GM18907 (cell line): ENCODE data around the gene CAMK1G.

Experiments used
- ATAC-seq: cut with Tn5 transposase; IDR thresholded peaks from one replicate; pipeline ENCODE4 v1.9.1; 2021; ENCODE audit warnings: mild to moderate bottlenecking, moderate library complexity; ENCODE audit not compliant: unreplicated experiment

CAMK1G gene

GRCh38 chr1:209564849-209565248 is 18.7 kb upstream of the CAMK1G start:
- no peak for ATAC-seq

DNA sequence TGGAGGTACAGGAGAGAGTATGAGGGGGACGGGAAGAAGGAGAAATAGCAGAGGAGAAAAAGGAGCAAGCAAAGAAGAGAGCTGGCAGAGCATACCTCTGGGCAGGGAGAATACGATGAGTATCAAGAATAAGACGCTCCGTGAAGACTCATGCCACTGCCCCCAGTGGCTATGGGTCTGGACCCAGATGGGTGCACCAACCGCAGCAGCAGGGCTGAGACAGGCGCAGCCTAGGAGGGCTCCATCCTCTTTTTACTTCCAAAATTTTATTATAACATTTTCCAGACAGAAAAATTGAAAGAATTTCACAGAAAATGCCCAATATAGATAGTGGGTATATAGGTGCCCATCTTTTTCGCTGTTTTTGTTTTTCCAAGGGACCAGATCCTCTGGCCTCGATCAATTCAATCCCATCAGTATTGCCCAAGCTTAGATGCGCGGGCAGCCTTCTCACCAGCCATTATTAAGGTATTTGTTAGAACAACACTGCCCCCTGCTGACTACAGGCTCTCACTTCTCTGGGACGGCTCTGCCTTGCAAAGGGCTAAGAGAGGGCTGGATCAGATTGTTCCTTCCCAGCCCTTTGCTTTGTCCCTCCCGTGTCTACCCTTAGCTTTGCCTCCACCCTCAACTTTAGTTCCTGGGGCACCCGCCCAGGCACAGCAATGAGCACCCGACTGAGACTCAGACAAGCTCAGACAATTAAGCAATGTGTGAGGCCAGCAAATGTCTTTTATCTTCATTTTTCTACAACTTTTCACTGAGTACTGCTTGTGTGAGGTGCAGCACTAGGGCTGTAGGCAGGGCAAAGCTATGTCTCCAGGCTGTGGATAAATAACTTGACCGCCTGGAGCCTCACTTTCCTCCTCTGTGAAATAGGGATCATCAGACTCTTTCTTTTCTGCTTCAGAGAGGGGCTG is 17.5 kb upstream of the CAMK1G start:
- ATAC-seq = peak; percentile 90

GRCh38 chr1:209567698-209568175 is 15.8 kb upstream of the CAMK1G start:
- ATAC-seq = no peak

- ATAC-seq = no peak
These were observed 13.9 kb upstream of the CAMK1G start for GRCh38 chr1:209569455-209570207.

DNA sequence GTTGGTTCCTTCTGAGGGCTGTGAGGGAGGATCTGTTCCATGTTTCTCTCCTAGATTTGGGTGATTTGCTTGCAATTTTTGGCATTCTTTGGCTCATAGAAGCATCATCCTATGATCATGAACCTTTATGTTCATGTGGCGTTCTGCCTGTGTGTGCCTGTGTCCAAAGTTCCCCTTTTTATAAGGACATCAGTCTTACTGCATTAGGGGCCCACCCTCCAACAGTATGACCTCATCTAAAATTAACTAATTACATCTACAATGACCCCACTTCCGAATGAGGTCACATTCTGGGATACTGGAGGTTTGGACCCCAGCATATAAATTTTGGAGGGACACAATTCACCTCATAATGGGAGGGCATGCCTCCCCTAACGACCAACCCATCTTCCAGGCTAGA is 12.8 kb upstream of the CAMK1G start:
- ATAC-seq = no peak

DNA sequence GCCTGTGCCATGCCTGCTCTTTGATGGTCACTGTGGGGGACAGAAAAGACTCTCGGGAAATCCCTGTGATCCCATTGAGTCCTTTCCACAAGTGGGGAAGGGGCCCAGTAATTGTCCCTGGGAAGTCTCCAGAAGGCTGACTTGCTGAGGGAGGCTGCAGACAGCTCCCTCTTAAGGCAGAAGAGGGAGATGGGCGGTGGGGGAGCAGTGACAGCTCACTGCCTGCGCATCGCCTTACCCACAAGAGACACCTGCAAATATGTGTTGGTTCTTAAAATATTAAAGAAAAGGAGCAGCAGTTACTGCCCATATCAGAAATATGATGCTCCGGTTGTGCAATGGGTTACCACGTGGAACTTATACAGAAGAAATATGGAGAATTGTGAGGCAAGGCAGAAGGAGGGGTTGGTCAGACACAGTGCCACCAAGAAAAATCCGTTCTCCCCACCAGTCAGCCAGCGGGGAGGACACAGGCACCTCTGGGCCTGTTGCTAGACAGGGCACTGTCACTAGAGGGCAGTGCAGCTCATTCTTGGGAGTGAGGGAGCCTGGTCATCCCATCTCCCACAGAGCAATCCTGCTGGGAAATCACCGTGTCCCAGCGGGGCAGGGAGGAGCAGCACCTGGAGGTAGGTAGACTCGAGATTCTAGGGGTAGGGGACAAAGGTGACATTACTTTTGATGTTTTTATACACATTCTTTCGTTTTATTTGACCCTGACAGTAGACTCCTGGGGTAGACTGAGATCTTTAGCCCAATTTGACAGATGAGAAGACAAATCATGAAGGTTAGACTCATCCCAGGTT is 6.9 kb upstream of the CAMK1G start:
- ATAC-seq = peak; percentile 84

GRCh38 chr1:209577346-209577745 is 6.2 kb upstream of the CAMK1G start:
- ATAC-seq = no peak

DNA sequence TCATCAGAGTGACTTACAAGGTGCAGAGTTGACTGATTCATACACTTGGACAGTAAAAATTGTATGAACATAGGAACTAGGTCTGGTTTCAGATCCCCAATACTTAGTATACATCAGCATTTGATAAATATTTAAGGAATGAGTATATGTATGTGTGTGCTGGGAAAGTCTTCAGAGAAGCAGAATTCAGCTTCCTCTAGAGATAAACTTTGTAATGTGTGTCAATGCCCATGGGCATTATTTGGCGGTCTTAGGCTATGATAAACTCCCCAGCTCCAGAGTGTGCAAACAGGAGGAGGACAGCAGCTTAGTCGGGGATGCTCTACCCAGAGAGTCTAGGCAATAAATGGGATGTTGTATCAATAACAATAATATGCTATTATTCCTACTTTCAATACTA is 2.9 kb upstream of the CAMK1G start:
- ATAC-seq = no peak

DNA sequence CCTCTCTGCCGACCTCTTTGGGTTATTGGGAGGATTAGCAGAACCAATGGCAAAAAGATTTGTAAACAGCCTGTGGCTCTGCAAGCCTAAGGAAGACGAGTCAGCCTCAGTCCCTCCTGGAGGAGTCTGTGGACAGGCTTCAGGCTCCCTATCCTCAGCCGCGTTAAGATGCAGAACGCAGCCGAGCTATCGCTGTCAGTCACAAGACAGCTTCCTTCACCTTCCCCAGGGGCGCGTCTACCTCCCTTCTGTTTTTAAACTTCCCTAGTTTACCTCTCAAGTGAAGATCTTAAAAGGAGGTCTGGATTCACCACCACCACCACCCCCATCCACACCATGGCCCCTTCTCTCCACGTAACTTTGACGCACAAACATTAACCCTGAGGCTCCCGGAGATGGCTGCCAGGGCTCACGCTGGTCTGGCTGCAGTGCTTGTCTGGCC is 738 bp downstream of the CAMK1G start:
- no peak for ATAC-seq

DNA sequence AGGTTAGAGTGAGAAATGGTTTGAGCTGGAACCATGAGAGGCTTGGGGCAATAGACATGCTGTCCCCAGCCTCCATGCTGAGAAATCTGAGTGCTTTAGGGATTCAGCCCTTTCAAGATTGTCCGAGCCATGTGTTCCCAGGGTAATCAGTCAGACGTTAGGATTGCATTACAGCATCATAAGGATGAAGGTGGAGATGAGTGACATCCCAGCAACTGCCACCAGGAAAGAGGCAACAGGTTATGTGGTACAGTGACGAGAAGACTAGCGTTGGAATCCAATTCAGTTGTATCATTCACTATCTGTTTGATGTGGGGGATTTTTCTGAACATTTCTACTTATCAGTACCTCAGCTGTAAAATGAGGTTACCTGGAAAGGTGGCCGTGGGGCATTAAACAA is 1.7 kb downstream of the CAMK1G start:
- no peak for ATAC-seq

- no peak for ATAC-seq
These were observed 2.2 kb downstream of the CAMK1G start for GRCh38 chr1:209585672-209586071.

DNA sequence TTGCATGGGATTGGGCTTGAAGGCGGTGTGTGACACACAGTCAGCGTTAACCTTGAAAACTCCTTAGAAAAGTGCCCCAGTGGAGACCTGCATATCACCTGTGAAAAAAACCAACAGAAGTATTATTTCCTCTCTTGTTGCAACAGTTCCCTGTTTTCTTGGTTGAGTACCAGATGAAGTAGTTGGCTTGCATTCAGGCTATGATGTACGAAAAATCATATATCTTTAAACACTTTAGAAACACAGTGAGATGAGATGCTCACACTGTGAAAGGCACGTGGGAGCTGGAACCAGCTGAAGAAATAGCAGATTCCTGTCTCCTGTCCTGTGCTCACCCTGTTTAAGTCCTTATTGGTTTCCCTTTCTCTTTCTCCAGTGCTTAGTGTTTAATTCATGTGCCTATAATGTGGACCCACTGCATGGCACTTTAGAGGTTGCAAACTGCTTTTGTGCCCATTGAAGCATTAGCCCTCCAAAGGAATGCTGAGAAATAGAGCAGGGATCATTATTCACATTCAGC is 2.8 kb downstream of the CAMK1G start:
- ATAC-seq = no peak

DNA sequence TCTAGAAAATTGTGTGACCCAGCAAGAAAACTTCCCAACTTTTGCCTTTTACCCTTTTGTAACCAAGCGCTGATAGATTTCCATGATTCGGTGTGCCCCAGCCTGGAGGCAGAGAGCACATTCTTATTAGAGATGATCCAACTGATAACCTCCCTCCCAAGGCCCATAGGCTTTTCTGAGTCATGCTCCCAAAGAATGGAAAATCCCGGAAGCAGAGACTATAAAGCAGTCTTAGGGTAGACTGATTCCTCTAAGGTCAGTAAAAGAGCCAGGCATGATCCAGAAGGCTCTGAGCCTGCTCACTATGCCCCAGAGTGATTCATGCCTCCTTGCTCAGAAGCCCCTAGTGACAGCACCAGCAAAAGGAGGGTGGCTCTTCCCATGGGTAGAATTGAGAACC is 4.3 kb downstream of the CAMK1G start:
- ATAC-seq = no peak

GRCh38 chr1:209589440-209589839 is 5.9 kb downstream of the CAMK1G start:
- ATAC-seq = no peak

DNA sequence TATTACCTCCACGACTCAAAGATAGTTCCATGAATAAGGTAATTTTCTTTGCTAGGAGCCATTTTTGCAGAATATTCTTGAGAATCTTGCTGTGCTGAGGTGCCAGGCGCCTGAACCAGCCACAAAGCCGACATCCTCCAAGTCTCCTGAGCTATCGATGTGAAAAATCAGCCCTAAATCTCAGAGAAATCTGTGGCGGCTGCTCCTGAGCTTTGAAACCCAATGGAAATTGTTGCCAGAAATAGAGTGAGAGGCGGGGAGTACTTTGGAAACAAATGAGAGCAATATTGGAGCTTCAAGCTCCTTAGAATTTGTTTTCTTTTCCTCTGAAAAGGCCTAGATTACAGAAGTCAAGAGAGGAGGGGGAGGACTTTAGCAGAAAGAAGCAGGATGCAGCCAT is 6.3 kb downstream of the CAMK1G start:
- ATAC-seq = no peak

DNA sequence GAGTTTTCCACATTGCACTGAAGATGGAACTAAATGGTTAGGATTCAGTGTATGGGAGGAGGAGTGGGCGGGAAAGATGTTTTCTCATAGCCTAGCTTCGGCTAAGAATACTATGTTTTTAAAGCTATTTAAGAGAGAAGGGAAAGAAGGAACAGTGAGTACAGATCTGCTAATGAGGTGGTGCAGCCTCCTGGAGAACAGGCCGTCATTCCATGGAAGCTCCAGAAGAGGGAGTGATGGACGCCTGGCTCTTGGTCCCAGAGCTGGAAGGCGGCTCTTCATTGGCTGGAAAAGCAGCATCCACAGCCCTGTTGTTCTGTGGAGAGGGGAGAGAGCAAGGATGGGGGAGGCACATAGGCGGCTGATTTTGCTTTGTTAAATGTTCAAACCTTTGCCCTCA is 6.9 kb downstream of the CAMK1G start:
- ATAC-seq = no peak

- no peak for ATAC-seq
These were observed 10.2 kb downstream of the CAMK1G start for GRCh38 chr1:209593747-209594146.

GRCh38 chr1:209594440-209594839 is 10.9 kb downstream of the CAMK1G start:
- ATAC-seq = no peak

DNA sequence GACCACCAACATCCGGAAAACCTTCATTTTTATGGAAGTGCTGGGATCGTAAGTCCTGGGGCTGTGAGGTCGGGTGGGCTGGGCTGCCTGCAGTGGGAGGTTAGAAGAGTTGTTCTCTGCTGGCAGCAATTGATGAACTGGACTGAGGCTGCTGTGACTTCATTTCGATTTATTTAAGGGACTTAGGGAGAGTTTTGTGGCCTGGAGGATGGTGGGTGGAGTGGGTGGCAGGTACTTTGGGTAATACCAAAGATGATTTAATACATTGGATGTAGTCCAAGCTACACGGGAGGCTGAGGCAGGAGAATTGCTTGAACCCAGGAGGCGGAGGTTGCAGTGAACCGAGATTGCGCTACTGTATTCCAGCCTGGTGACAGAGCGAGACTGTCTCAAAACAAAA is 11.5 kb downstream of the CAMK1G start:
- ATAC-seq = no peak

GRCh38 chr1:209595599-209596285 is 12.2 kb downstream of the CAMK1G start:
- ATAC-seq = no peak
